ENCODE data around the gene SYT15B.
"Not testable (repeated sequence)": the region's sequence is repeated elsewhere in the genome, so short reads cannot be mapped to it uniquely, and the experiment has no call there.

SYT15B gene

GRCh38 chr10:47746780-47747376 lies 16.5 kb downstream of the SYT15B start:
- H3K9me2 ChIP-seq (replicated peaks; ENCODE audit: insufficient read depth, low read length); H3K27ac ChIP-seq (ENCODE audit: low read depth, low read length); H3K79me2 ChIP-seq (ENCODE audit: insufficient read depth, low read length); H3K4me3 ChIP-seq (ENCODE audit: insufficient read depth, low read length, poor library complexity, severe bottlenecking); H3F3A ChIP-seq (ENCODE audit: insufficient read depth); H4K20me1 ChIP-seq (ENCODE audit: low read depth, low read length); H2AFZ ChIP-seq (ENCODE audit: low read depth, low read length, severe bottlenecking); H3K4me2 ChIP-seq (ENCODE audit: low read depth, low read length, poor library complexity, severe bottlenecking); H3K9ac ChIP-seq (ENCODE audit: low read length); H3K27me3 ChIP-seq (ENCODE audit: low read length); H3K9me3 ChIP-seq (ENCODE audit: insufficient read depth, low read length); H3K36me3 ChIP-seq (ENCODE audit: low read length): not testable (repeated sequence)

GRCh38 chr10:47744881-47745280 lies 18.5 kb downstream of the SYT15B start:
- not testable (repeated sequence) for H3K36me3 ChIP-seq (ENCODE audit: low read length); H2AFZ ChIP-seq (ENCODE audit: low read depth, low read length, severe bottlenecking)

GRCh38 chr10:47743611-47744550 lies 19.5 kb downstream of the SYT15B start:
- H3F3A ChIP-seq (ENCODE audit: insufficient read depth); H2AFZ ChIP-seq (ENCODE audit: low read depth, low read length, severe bottlenecking); H3K4me2 ChIP-seq (ENCODE audit: low read depth, low read length, poor library complexity, severe bottlenecking); H3K9me3 ChIP-seq (ENCODE audit: insufficient read depth, low read length); H3K4me3 ChIP-seq (ENCODE audit: insufficient read depth, low read length, poor library complexity, severe bottlenecking); H3K36me3 ChIP-seq (ENCODE audit: low read length); H3K79me2 ChIP-seq (ENCODE audit: insufficient read depth, low read length); H3K27ac ChIP-seq (ENCODE audit: low read depth, low read length); H3K27me3 ChIP-seq (ENCODE audit: low read length); H3K9ac ChIP-seq (ENCODE audit: low read length); H3K9me2 ChIP-seq (replicated peaks; ENCODE audit: insufficient read depth, low read length); H4K20me1 ChIP-seq (ENCODE audit: low read depth, low read length): not testable (repeated sequence)

More at GRCh38 chr10:47744881-47745280, 18.5 kb downstream of the SYT15B start:
- not testable (repeated sequence) for H3K9ac ChIP-seq (ENCODE audit: low read length); H3K9me3 ChIP-seq (ENCODE audit: insufficient read depth, low read length); H3K27me3 ChIP-seq (ENCODE audit: low read length); H3K9me2 ChIP-seq (replicated peaks; ENCODE audit: insufficient read depth, low read length); H4K20me1 ChIP-seq (ENCODE audit: low read depth, low read length); H3K4me2 ChIP-seq (ENCODE audit: low read depth, low read length, poor library complexity, severe bottlenecking); H3K4me3 ChIP-seq (ENCODE audit: insufficient read depth, low read length, poor library complexity, severe bottlenecking); H3K79me2 ChIP-seq (ENCODE audit: insufficient read depth, low read length); H3K27ac ChIP-seq (ENCODE audit: low read depth, low read length); H3F3A ChIP-seq (ENCODE audit: insufficient read depth)

GRCh38 chr10:47740868-47741267 lies 22.5 kb downstream of the SYT15B start:
- not testable (repeated sequence) for H3K79me2 ChIP-seq (ENCODE audit: insufficient read depth, low read length); H2AFZ ChIP-seq (ENCODE audit: low read depth, low read length, severe bottlenecking); H3K27me3 ChIP-seq (ENCODE audit: low read length); H3K4me3 ChIP-seq (ENCODE audit: insufficient read depth, low read length, poor library complexity, severe bottlenecking); H3K36me3 ChIP-seq (ENCODE audit: low read length); H3K27ac ChIP-seq (ENCODE audit: low read depth, low read length); H3K9ac ChIP-seq (ENCODE audit: low read length); H3K4me2 ChIP-seq (ENCODE audit: low read depth, low read length, poor library complexity, severe bottlenecking); H3F3A ChIP-seq (ENCODE audit: insufficient read depth); H3K9me3 ChIP-seq (ENCODE audit: insufficient read depth, low read length); H4K20me1 ChIP-seq (ENCODE audit: low read depth, low read length); H3K9me2 ChIP-seq (replicated peaks; ENCODE audit: insufficient read depth, low read length)

GRCh38 chr10:47730911-47731310 lies 32.5 kb downstream of the SYT15B start:
- H3K36me3 ChIP-seq (ENCODE audit: low read length); H2AFZ ChIP-seq (ENCODE audit: low read depth, low read length, severe bottlenecking); H3K27ac ChIP-seq (ENCODE audit: low read depth, low read length); H3K4me2 ChIP-seq (ENCODE audit: low read depth, low read length, poor library complexity, severe bottlenecking); H4K20me1 ChIP-seq (ENCODE audit: low read depth, low read length); H3K4me3 ChIP-seq (ENCODE audit: insufficient read depth, low read length, poor library complexity, severe bottlenecking); H3K9me3 ChIP-seq (ENCODE audit: insufficient read depth, low read length); H3K27me3 ChIP-seq (ENCODE audit: low read length); H3F3A ChIP-seq (ENCODE audit: insufficient read depth); H3K9me2 ChIP-seq (replicated peaks; ENCODE audit: insufficient read depth, low read length); H3K79me2 ChIP-seq (ENCODE audit: insufficient read depth, low read length); H3K9ac ChIP-seq (ENCODE audit: low read length): not testable (repeated sequence)

GRCh38 chr10:47725740-47726139 lies 37.7 kb downstream of the SYT15B start:
- not testable (repeated sequence) for H3K4me2 ChIP-seq (ENCODE audit: low read depth, low read length, poor library complexity, severe bottlenecking); H3K27me3 ChIP-seq (ENCODE audit: low read length); H3K9me3 ChIP-seq (ENCODE audit: insufficient read depth, low read length); H3K79me2 ChIP-seq (ENCODE audit: insufficient read depth, low read length); H3K27ac ChIP-seq (ENCODE audit: low read depth, low read length); H3K36me3 ChIP-seq (ENCODE audit: low read length); H3F3A ChIP-seq (ENCODE audit: insufficient read depth); H3K4me3 ChIP-seq (ENCODE audit: insufficient read depth, low read length, poor library complexity, severe bottlenecking); H2AFZ ChIP-seq (ENCODE audit: low read depth, low read length, severe bottlenecking); H3K9me2 ChIP-seq (replicated peaks; ENCODE audit: insufficient read depth, low read length); H4K20me1 ChIP-seq (ENCODE audit: low read depth, low read length); H3K9ac ChIP-seq (ENCODE audit: low read length)

GRCh38 chr10:47725047-47725446 lies 38.3 kb downstream of the SYT15B start:
- H3K4me3 ChIP-seq (ENCODE audit: insufficient read depth, low read length, poor library complexity, severe bottlenecking); H3K36me3 ChIP-seq (ENCODE audit: low read length); H3K9me2 ChIP-seq (replicated peaks; ENCODE audit: insufficient read depth, low read length); H4K20me1 ChIP-seq (ENCODE audit: low read depth, low read length); H3K27ac ChIP-seq (ENCODE audit: low read depth, low read length); H3K9ac ChIP-seq (ENCODE audit: low read length); H3K27me3 ChIP-seq (ENCODE audit: low read length); H3K79me2 ChIP-seq (ENCODE audit: insufficient read depth, low read length); H2AFZ ChIP-seq (ENCODE audit: low read depth, low read length, severe bottlenecking); H3F3A ChIP-seq (ENCODE audit: insufficient read depth); H3K9me3 ChIP-seq (ENCODE audit: insufficient read depth, low read length); H3K4me2 ChIP-seq (ENCODE audit: low read depth, low read length, poor library complexity, severe bottlenecking): not testable (repeated sequence)

GRCh38 chr10:47724119-47724518 lies 39.3 kb downstream of the SYT15B start:
- not testable (repeated sequence) for H3K9ac ChIP-seq (ENCODE audit: low read length); H3K79me2 ChIP-seq (ENCODE audit: insufficient read depth, low read length); H3K27me3 ChIP-seq (ENCODE audit: low read length); H3K4me3 ChIP-seq (ENCODE audit: insufficient read depth, low read length, poor library complexity, severe bottlenecking); H3F3A ChIP-seq (ENCODE audit: insufficient read depth); H3K4me2 ChIP-seq (ENCODE audit: low read depth, low read length, poor library complexity, severe bottlenecking); H4K20me1 ChIP-seq (ENCODE audit: low read depth, low read length); H3K27ac ChIP-seq (ENCODE audit: low read depth, low read length); H3K9me3 ChIP-seq (ENCODE audit: insufficient read depth, low read length); H3K36me3 ChIP-seq (ENCODE audit: low read length); H3K9me2 ChIP-seq (replicated peaks; ENCODE audit: insufficient read depth, low read length); H2AFZ ChIP-seq (ENCODE audit: low read depth, low read length, severe bottlenecking)
